ENCODE results near the gene SLC25A36.

DNA sequence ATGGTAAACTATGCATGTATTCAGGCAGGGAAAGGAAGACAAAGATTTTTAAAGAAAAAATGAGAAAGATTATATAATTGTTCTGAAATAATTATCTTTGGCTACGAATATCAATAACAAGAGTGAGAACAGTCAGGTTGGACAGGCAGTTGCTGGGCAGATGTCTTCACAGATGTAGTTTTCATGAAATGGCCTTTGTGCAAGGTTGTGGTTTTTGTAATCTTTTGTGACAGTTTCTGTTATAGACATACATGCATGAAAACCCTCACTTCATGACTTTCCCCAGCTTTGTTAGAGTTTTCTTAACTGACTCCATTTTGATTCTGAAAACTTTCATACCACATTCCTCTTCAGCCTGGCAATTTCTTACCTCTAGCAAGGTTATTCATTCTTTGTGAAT lies 34.9 kb upstream of the SLC25A36 start:
- TF ChIP-seq, protein P1, sequence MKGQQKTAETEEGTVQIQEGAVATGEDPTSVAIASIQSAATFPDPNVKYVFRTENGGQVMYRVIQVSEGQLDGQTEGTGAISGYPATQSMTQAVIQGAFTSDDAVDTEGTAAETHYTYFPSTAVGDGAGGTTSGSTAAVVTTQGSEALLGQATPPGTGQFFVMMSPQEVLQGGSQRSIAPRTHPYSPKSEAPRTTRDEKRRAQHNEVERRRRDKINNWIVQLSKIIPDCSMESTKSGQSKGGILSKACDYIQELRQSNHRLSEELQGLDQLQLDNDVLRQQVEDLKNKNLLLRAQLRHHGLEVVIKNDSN (IDR thresholded peaks at IDR 0.05): no peak
- TF ChIP-seq CREB1 (IDR thresholded peaks at IDR 0.05; ENCODE audit: low read depth) (no peak), FOXM1 (IDR thresholded peaks at IDR 0.05; ENCODE audit: borderline replicate concordance, low read depth) (no peak), NFIC (IDR thresholded peaks at IDR 0.05) (no peak), TAF1 (IDR thresholded peaks at IDR 0.05; ENCODE audit: low read depth) (no peak)

All from Ishikawa (cell line).